Hepatocyte (in vitro differentiated cells): Measurements from ENCODE around the gene EGLN1.

Source experiments
- EZH2phosphoT487 ChIP-seq: fragments of 200-600 bp; sonication (generic); IDR thresholded peaks from one replicate; pipeline ENCODE4 v1.6.1; 2018; ENCODE audit warnings: antibody characterized with exemption, mild to moderate bottlenecking, low read depth, moderate library complexity; ENCODE audit not compliant: unreplicated experiment, severe bottlenecking
- TF ChIP-seq, protein P1 (sequence below): fragments of 200-600 bp; sonication (generic); IDR thresholded peaks from 2 replicates; pipeline ENCODE4 v1.5.1; 2016; ENCODE audit warnings: antibody characterized with exemption, mild to moderate bottlenecking; ENCODE audit not compliant: poor library complexity

DNA sequence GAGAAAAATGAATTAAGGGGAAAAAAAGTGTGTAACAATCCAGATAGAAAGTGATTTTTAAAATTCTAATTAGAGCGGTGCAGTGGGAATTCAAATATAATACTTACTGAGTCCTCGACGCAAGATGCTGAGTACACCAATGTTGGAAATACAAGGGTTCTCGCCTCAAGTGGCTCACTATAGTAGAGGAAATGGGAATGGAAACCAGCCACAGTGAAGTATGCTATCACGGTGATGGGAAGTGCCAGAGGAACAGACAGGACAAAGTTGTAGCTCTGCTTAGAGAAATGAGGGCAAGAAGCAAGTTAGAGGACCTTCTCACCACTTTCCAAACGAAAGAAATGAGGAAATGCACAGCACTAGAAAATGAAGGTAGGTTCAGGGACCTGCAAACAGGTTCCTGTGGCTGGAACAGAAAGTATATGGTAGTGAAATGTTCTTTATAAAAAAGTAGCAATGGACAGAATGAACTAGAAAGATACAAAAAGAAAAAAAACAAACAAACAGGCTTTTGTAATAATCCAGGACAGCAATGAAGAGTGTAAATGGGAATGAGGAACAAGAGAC lies 13.5 kb downstream of the EGLN1 start:
- TF ChIP-seq, protein P1, sequence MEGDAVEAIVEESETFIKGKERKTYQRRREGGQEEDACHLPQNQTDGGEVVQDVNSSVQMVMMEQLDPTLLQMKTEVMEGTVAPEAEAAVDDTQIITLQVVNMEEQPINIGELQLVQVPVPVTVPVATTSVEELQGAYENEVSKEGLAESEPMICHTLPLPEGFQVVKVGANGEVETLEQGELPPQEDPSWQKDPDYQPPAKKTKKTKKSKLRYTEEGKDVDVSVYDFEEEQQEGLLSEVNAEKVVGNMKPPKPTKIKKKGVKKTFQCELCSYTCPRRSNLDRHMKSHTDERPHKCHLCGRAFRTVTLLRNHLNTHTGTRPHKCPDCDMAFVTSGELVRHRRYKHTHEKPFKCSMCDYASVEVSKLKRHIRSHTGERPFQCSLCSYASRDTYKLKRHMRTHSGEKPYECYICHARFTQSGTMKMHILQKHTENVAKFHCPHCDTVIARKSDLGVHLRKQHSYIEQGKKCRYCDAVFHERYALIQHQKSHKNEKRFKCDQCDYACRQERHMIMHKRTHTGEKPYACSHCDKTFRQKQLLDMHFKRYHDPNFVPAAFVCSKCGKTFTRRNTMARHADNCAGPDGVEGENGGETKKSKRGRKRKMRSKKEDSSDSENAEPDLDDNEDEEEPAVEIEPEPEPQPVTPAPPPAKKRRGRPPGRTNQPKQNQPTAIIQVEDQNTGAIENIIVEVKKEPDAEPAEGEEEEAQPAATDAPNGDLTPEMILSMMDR = no peak
- no peak for TF ChIP-seq EZH2phosphoT487
